Stimulated activated CD8-positive, alpha-beta memory T cell treated with anti-CD3 and anti-CD28 coated beads, Interleukin-7, amount 100 ng/mL, for 1 hour (primary cell): ENCODE results near the gene HAVCR1.
A peak's percentile ranks its signal among the peaks of the same experiment; 100 is the strongest.
"Not testable (repeated sequence)": the region's sequence is repeated elsewhere in the genome, so short reads cannot be mapped to it uniquely, and the experiment has no call there.

Experiments used
- DNase-seq, 2 donors: peaks; one replicate each; pipeline ENCODE4 v3.0.0-alpha.2; 2020; ENCODE audit warnings: low read depth in 2 of 2

The HAVCR1 gene

DNA sequence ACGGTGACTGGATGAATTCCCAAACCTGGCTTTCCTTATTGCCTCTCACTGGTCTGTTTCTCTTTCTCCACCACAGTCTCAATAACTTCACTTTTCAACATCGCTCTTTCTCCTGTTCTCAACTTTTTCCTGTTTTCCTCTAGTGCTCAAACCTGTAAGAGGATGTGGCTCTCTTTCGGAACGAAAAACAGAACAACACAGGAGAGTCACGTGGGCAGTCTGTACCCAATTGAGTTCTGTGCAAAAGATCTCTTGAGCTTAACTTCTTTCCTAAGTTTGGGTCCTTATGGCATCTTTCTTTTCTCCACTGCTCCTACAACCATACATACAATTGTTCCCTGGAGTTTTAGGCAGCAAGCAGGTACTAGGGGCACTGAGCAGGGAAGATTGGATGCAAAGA lies 8.9 kb downstream of the HAVCR1 start:
- DNase-seq: no peak

DNA sequence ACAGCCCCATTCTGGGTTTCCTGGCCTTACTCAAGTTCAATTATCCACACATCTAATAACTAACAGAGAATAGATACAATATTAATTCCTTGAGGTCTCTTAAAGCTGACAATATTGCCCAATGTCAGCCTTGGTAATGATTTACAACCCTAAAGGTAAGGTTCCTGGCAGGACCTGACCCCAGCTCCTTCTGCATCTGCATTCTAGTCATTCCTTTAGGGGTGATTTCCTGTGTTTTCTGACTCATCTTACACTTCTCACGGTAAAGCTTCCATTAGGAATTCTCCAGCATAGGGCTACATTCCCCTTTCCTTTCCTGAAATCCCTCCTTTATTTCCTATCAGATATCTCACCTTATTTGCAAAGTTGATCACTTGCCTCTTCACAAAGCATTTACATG lies 9.3 kb downstream of the HAVCR1 start:
- no peak for DNase-seq

DNA sequence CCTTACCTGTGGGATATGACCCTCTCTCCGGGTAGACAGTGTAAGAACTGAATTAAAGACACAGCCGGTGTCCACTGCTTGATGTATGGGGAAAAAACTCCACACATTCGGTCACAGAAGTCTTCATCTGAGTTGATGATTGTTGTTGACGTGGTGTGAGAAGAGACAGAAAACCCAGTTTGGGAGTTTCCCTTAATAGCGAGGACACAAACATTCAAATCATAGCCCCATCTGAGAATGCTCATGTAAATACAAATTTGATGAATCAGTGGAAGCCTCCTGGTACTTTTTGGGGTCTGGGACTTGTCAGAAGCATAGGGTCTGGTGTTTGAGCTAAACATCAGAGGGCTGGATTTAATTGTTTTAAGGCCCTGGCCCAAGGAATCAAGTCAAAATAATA lies 11.0 kb downstream of the HAVCR1 start:
- DNase-seq: no peak

DNA sequence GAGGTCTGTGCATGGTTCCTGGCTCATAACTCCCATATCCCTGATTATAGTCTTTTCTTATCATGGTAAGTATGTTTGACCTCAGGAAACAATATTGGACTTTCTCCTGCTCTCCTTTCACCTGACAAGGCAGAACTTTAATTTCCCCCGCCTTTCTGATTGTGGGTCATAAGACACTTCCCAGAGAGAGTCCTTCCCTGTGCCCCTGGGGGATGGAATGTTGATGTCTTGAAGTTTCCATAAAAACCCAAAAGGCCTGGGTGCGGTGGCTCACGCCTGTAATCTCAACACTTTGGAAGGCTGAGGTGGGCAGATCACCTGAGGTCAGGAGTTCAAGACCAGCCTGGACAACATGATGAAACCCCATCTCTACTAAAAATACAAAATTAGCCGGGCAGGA lies 11.9 kb downstream of the HAVCR1 start:
- DNase-seq: not testable (repeated sequence)

DNA sequence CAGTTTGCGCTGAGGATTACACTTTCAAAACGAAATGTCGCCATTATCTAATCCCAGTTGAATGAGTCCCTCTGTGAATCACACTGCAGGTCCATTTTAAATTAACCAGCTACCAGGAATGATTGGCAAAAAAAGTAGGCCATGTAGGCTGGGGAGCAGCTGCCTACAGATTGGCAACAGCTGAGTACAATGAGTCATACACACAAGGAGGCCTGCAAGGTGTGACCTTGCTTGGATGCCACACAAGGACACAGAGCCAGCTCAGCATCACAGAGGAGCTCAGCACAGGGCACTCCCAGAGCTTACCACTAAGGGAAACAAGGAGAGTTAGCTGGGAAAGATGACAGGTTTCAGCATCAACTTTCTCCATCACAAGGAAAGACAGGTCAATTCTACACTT lies 12.9 kb downstream of the HAVCR1 start:
- DNase-seq: no peak

DNA sequence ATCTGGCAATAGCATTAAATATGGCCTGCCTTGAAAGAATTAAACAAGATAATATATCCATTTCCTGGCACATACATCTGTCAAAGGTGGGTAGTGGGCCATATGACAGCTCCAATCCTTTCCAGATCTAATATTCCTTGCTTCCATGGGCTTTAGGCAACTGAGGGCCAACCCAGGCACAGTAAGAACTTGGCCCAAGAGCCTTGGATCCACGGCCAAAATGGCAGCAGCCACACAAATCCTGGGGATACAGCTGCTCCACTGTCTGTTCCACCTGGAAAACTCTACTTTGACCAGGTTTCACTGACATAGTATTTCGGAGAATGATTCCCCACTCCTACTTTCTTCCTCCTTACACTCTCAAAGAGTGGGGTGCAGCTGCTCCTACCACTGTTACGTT lies 13.3 kb downstream of the HAVCR1 start:
- no peak for DNase-seq

DNA sequence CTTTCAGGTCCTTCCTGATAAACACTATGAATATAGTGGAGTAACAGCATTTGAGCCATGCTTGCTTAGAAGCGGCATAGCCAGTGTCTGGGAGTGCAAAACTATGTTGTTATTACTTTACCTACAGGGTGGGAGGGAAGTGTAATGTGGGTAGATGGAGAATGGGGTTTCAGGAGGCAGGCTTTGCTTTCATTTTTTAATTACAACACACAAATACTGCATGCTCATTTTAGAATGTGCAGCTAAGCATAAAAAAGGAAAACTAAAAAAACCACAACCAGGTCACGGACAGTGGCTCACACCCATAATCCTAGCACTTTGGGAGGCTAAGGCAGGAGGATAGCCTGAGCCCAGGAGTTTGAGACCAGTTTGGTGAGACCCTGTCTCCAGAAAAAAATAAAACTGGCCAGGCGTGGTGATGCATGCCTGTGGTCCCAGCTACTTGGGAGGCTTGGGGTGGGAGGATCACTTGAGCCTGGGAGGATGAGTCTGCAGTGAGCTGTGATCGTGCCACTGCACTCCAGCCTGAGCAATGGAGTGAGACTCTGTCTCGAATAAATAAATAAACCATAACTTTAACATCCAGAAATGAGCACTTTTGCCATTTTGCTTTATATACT lies 20.2 kb downstream of the HAVCR1 start:
- DNase-seq: no peak

DNA sequence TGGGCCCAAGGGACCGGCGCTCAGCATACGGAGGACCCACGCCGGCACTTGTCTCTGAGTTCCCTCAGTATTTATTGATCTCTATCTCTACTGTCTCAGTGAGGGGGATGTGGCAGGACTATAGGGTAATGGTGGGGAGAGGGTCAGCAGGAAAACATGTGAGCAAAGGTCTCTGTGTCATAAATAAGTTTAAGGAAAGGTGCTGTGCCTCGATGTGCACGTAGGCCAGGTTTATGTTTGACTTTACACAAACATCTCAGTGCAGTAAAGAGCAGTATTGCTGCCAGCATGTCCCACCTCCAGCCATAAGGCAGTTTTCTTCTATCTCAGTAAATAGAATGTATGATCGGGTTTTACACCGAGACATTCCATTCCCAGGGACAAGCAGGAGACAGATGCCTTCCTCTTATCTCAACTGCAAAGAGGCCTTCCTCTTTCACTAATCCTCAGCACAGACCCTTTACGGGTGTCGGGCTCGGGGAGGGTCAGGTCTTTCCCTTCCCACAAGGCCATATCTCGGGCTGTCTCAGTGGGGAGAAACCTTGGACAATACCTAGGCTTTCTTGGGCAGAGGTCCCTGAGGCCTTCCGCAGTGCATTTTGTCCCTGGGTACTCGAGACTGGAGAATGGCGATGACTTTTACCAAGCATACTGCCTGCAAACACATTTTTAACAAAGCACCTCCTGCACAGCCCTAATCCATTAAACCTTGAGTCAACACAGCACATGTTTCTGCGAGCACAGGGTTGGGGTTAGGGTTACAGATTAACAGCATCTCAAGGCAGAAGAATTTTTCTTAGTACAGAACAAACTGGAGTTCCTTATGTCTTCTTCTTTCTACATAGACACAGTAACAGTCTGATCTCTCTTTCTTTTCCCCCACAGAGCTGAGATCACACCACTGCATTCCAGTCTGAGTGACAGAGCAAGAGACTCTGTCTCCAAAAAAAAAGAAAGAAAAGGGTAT lies 24.5 kb downstream of the HAVCR1 start:
- not testable (repeated sequence) for DNase-seq

DNA sequence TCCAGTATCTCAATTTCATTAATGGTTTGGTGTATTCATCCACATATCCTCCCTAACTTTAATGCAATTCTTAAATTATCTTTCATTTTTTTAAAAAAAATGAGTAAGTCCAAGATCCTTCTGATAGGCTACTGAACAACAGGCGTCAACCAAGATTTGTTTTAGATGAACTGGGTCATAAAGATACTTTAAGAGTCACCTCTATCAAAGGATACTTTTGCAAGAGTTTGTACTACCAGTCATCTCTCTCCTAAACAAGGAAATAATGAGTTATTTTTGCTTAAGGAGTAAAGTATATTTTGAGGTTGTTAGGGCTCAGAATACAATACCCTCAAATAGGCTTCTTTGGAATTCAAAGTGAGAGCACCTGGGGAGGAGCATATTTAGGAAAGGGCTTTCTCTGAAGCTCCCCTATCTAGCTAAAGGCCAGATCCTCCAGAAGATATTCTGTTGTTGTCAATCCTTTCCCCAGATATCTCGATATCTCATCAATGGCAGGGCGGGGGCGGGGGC lies 25.8 kb downstream of the HAVCR1 start:
- no peak for DNase-seq

DNA sequence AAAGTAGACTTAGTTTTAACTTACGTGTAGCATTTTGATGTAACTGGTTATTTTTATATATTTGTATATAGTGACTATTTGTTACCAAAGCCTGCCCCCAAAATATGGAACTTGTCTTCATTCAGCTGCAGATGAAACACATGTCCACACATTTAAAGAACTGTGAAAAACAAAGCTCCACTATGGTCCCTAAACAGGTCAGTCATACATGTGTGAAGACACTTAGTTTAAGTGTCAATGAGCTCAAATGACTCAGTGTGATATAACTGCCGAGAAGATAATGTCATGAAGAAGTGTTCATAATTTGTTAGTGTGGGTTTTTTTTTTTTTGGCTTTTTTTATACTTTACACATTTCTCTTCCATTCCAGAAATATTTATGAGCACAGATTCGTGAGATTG lies 28.2 kb downstream of the HAVCR1 start:
- no peak for DNase-seq

DNA sequence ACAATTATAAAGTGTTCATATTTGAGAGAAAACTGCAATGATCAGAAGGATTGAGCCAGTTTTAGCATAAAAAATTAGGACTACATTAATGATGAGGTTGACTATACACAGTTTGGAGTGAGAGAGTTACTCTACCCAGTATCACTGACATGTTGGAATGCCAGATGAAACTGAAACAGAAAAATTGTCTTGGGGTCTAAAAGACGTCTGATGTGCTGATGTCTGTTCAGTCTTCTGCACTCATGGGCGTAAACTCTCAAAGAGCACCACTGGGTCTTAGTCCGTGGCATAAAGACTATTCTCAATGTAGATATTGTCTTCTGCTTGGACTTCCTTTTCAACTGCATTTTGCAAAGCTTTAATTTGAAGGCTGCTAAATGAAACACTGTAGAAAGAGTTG lies 29.5 kb downstream of the HAVCR1 start:
- DNase-seq: no peak

DNA sequence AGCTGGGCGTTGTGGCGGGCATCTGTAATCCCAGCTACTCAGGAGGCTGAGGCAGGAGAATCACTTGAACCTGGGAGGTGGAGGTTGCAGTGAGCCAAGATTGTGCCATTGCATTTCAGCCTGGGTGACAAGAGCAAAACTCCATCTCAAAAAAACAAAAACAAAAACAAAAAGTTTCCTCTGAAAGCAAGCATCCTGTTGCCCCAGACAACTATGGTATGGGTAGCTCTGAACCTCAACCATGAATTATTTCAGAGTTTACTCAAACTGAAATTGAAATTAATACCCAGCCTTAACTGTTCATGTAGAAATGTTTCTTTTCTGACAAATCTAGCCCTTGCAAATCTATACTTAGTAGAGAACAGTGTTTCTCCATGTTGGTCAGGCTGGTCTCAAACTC lies 31.3 kb downstream of the HAVCR1 start:
- not testable (repeated sequence) for DNase-seq

DNA sequence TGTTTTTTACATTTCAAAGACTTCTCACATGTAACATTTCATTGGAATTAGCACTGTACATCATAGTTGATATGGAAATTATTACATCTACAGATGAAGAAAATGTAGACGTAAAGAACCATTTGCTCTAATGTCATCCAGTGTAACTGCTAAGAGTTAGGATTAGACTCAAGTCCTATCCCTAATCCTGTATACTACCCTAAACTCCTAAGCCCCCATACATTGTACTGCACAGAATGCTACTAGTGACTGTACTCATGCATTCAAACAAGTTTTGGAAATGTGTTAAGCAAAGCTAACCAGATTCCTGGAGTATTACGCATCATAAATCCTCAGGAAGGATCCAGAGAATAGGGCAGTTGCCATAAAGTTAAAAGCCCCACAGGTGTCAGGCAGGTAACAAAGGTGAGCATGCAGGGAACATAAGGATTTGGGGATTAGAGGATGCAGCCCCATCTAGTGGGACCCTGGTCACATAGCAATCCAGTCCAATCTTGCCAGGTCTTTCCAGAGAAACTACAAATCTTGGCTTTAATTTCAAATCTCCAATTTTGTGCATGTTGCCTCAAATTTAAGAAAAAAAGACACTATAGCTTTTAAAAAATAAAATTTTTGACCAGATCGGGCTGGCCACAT lies 32.0 kb downstream of the HAVCR1 start:
- no peak for DNase-seq

DNA sequence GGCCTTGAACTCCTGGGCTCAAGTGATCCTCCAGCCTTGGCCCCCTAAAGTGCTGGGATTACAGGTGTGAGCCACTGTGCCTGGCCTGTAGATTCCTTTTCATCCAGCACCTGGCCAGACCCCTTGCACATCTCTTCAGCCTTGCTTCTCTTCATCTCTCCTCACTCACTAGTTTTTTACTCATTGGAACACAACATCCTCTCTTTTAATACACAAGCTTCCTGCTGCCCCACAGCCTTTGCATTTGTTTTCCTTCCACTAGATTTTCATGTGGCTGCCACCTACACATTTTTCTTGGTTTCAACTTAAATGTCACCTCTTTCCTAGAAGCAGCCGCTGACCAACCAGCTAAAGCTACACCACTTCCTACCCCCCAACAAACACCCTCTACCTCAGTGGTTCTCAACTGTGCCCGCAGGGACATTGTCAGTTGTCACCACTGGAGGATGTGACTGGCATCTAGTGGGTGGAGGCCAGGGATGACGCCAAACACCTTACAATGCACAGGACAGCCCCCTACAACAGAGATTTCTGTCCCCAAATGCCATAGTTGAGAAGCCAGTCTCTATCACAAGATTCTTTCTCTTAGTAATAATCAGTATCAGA lies 33.7 kb downstream of the HAVCR1 start:
- peak; percentile 19 to 37 for DNase-seq

DNA sequence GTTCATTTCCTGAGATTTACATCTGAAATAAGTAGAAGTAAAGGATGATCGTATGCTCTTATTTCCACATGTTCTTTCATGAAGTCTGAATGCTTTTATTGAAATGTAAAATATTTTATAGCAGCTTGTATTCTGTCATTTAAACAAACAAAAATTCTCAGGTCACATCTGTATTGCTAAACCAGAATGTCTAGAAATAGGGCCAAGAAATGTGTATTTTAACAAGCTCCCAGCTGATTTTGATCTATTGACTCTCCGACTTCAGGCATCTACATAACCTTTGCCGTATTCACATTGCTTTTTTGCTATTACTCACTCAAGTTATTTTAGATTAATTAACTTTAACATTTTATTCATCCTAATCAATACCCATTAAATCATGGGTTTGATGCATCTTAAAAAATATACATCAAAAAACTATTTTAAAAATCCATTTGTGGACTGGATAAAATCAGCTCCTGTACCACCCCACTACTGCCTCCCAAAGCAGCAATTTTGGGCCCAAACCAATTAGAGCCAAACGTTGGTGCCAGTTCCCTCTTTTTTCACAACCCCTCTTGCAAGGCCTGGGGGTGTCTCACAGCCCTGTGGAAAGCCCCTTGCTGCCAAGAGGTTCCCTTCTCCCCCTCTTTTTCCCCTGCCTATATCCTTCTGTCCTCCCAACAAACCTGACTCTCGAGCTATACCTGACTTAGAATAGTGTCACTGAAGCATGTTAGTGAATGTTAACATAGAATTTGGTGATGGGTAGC lies 34.5 kb downstream of the HAVCR1 start:
- DNase-seq: no peak

DNA sequence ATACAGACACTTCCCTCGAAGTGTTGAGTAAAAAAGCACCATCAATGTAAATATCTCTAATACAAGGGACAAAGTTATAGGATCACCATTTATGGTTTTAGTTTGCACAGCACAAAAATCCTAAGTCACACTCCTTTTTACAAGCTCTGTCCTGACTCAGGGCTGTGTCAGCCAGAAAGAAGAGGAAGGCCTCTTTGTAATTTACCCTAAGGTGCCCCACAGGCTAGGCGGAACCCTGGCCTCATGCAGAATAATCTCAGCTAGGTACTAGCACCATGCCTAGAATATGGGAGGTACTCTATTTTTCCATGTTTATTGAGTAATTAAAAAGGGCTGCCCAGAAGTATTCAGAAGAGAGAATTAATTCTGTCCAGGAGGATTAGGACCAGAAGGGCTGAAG lies 36.9 kb downstream of the HAVCR1 start:
- DNase-seq: no peak

DNA sequence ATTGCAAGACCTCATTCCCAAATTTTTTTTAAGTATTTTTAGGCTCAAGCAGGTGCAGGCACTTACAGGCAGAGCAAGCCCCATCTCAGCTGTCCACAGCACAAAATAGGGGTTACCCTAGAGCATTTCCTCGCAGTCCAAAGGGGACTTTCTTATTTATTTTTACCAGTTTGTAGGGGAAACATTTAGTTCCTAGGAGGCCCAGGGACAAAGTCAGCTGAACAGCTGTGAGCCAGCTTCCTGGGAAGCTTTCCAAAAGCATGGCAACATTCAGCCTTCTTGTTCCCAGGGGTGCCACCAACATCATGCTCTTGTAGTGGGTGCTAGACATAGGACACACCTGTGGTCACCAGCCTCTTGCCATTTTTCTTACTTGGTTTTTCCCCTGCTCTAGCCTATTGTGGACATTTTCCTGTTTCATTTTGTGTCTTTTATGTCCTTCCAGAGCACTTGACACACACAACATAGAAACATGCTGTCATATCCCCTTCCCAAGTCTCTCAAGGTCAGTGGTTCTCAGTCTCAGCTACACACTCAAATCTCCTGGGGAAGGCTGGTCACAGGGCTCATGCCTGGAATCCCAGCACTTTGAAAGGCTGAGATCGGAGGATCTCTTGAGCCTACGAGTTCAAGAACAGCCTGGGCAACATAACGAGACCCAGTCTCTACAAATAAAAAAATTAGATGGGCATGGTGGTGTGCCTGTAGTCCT lies 38.2 kb downstream of the HAVCR1 start:
- no peak for DNase-seq

DNA sequence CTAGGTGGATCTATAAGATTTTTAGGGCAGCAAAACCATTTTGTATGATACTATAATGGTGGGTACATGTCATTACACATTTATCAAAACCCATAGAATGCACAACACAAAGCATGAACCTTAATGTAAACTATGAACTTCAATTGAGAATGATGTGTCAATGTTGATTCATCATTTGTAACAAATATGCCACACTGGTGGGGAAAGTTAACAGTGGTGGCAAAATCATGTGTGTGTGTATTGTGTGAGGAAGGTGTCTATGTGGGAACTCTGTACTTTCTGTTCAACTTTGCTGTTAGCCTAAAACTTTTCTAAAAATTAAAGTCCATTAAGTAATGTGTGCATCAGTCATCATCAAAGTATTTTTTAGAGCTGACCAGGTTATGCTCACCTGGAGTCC lies 38.9 kb downstream of the HAVCR1 start:
- no peak for DNase-seq

DNA sequence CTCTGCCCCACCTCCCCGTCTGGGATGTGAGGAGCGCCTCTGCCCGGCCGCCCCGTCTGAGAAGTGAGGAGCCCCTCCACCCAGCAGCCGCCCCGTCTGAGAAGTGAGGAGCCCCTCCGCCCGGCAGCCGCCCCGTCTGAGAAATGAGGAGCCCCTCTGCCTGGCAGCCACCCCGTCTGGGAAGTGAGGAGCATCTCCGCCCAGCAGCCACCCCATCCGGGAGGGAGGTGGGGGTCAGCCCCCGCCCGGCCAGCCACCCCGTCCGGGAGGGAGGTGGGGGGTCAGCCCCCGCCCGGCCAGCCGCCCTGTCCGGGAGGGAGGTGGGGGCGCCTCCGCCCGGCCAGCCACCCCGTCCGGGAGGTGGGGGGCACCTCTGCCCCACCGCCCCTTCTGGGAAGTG lies 44.8 kb downstream of the HAVCR1 start:
- DNase-seq: not testable (repeated sequence)

DNA sequence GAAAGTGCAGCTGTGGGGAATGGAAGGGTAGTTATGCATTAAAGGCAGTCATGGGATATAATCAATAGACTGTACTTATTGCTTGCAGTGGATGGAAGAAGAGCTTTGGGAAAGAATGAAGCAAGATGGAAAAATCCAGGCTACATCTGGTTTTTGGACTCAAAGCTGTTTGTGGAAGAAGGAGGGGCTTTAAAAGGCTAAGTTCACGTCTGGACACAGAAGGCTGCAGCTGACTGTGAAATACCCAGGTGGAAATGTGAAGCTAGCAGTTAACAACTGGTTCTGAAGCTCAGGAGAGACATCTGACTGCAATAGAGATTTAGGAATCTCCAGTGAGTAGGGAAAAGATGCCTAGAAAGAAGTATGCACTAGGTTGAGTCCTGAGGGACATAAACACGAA lies 52.7 kb downstream of the HAVCR1 start:
- no peak for DNase-seq
